Rectal smooth muscle tissue (tissue), 1 donor: Measurements from ENCODE around the gene PCNT.
"Not testable (repeated sequence)": the region's sequence is repeated elsewhere in the genome, so short reads cannot be mapped to it uniquely, and the experiment has no call there.

ENCODE experiments used
- H3K27ac ChIP-seq: one replicate; pipeline ENCODE4 v1.7.0; 2013; ENCODE audit warnings: low read depth, low read length, inconsistent platforms
- H3K27me3 ChIP-seq: one replicate; pipeline ENCODE4 v1.7.0; 2013; ENCODE audit warnings: low read length; ENCODE audit not compliant: control insufficient read depth, insufficient read depth
- H3K36me3 ChIP-seq: one replicate; pipeline ENCODE4 v1.7.0; 2013; ENCODE audit warnings: low read length; ENCODE audit not compliant: control insufficient read depth, insufficient read depth
- H3K4me1 ChIP-seq: one replicate; pipeline ENCODE4 v1.7.0; 2013; ENCODE audit warnings: low read length; ENCODE audit not compliant: control insufficient read depth, insufficient read depth
- H3K4me3 ChIP-seq: one replicate; pipeline ENCODE4 v1.7.0; 2013; ENCODE audit warnings: low read length
- H3K9ac ChIP-seq: one replicate; pipeline ENCODE4 v1.7.0; 2013; ENCODE audit warnings: low read length

PCNT gene

DNA sequence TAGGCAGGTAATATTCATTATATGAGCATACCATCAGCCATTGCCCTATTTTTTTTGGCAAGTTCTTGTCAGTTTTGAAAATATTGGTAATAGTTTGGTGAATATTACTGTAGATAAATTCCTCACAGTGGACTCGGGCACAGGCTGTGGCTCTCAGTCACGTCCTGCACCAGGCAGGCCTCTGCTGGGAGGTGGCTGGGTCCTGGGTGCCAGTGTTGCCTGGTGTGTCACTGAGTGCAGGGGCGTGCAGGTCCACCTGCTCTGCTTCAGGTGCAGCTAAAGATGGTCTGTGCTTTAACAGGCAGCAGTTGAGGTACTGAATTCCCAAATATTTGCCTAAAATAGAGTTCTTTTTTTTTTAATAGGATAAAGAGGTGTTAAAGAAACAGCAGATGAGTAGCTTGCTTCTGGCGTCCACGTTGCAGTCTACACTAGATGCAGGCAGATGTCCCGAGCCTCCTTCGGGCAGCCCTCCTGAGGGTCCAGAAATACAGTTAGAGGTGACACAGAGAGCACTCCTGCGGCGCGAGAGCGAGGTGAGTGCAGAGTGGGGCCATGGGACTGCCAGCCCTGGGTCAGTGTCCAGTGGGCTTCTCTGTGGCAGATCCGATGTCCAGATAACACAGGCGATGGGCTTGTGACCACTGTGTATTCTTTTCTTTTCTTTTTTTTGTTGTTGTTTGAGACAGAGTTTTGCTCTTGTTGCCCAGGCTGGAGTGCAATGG lies 77.4 kb downstream of the PCNT start:
- Histone ChIP-seq H3K36me3 (peaks cover 18% of the 10 kb centered on the region), H3K27ac (no peak overlapping the region)

DNA sequence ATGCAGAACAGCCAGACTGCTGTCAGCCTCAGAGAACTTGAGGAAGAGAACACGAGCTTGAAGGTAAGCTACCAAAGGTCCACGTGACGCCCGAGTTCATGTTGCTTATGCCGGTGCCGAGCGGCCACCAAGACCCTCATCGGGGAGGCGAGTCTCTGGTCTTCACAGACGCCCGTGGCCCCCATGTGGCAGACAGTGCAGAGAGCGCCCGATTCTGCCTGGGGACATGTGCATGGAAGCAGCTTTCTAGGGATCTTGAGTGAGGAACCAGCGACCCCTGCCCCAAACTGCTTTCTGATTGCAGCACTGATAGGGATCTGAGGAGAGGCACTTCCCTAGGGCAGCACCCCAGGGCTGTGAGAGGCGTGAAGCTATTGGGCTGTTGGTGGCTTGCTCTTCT lies 78.5 kb downstream of the PCNT start:
- Histone ChIP-seq H3K27ac (no peak overlapping the region), H3K9ac (no peak overlapping the region), H3K4me3 (no peak overlapping the region), H3K36me3 (peaks cover 15% of the 10 kb centered on the region), H3K4me1 (no peaks in the 10 kb centered on the region), H3K27me3 (no peaks in the 10 kb centered on the region)

More for the DNA sequence above, 77.4 kb downstream of the PCNT start:
- Histone ChIP-seq H3K9ac (no peak overlapping the region), H3K27me3 (no peaks in the 10 kb centered on the region), H3K4me3 (no peak overlapping the region), H3K4me1 (no peaks in the 10 kb centered on the region)

DNA sequence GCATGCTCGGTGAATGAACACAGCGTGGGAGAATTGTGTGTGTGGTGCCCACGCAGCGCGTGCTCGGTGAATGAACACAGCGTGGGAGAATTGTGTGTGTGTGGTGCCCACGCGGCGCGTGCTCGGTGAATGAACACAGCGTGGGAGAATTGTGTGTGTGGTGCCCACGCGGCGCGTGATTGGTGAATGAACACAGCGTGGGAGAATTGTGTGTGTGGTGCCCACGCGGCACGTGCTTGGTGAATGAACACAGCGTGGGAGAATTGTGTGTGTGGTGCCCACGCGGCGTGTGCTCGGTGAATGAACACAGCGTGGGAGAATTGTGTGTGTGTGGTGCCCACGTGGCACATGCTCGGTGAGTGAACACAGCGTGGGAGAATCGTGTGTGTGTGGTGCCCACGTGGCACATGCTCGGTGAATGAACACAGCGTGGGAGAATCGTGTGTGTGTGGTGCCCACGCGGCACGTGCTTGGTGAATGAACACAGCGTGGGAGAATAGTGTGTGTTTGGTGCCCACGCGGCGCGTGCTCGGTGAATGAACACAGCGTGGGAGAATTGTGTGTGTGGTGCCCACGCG lies 79.4 kb downstream of the PCNT start:
- not testable (repeated sequence) for H3K4me1 ChIP-seq, H3K4me3 ChIP-seq, H3K9ac ChIP-seq, H3K27me3 ChIP-seq, H3K27ac ChIP-seq
- H3K36me3 ChIP-seq = peaks cover 11% of the 10 kb centered on the region

DNA sequence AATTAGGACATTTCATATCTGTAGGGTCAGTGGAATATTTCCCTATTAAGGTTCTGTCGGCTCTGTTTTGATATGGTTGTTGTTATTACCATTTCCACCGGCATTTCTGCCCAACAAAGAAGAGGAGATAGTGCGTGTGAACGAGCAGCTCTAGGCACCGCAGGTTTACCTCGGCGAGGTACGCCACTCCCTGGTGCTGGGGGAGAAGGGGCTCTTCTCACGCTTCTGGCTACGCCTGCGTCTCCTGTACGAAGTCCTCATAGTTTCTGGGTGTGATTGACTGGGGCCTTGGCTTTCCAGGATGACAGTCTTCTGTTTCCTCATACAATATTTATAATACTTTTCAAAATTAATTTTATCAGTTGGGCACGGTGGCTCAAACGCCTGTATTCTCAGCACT lies 80.3 kb downstream of the PCNT start:
- Histone ChIP-seq H3K36me3 (peaks cover 9% of the 10 kb centered on the region), H3K4me1 (no peaks in the 10 kb centered on the region), H3K27me3 (no peaks in the 10 kb centered on the region), H3K4me3 (no peak overlapping the region), H3K9ac (no peak overlapping the region), H3K27ac (no peak overlapping the region)

DNA sequence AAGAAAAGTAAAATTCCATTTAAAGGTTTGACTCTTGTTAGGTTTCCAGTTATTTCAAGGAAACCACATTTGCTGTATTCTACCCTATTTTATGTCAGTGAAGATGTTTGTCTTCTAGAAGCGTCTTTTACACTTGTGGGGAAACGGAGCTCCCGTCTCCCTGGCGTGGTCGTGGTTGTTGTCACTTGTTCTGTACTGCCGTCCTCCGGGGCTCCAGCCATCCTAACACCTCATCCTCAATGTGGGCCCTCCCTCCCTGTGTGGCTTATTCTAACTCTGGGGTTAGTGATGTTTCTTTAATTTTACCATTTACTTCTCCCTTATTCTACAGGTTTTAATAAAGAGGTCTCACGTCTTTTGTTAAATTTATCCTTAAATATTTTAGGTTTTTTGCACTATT lies 82.0 kb downstream of the PCNT start:
- Histone ChIP-seq H3K4me1 (no peaks in the 10 kb centered on the region), H3K27ac (no peak overlapping the region), H3K27me3 (no peaks in the 10 kb centered on the region), H3K36me3 (peaks cover 12% of the 10 kb centered on the region), H3K9ac (no peak overlapping the region), H3K4me3 (no peak overlapping the region)

DNA sequence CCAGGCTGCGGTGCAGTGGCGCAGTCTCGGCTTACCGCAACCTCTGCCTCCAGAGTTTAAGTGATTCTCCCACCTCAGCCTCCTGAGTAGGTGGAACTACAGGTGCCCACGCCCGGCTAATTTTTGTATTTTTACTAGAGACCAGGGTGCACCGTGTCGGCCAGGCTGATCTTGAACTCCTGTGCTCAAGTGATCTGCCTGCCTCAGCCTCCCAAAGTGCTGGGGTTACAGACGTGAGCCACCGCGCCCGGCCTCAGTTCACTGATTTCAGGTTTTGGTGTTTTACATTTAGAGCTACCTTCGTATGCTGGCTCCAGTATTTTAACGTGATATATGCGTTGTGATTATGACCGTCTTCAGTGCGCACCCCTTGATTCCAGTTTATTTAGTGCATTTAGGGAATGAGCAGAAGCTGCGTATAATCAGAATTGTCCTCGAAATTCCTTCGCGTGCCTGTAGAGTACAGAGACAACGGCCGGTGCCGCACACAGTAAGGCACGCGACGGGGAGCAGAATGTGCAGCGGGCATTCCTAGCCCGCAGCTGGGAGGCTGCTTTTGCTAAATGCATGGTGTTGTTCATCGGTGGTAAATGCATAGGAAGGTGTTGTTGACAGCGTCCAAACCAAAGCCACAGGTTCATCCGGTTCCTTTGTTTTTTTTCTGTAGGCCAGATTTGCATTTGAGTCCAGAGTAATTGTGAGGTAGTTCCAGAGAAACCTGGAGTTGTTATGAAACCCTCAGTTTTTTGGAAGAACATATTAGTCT lies 85.9 kb downstream of the PCNT start:
- no peaks in the 10 kb centered on the region for H3K4me1 ChIP-seq
- H3K27ac ChIP-seq = no peak overlapping the region
- peaks cover 8% of the 10 kb centered on the region for H3K36me3 ChIP-seq
- H3K4me3 ChIP-seq = no peak overlapping the region
- no peak overlapping the region for H3K9ac ChIP-seq
- H3K27me3 ChIP-seq = no peaks in the 10 kb centered on the region

DNA sequence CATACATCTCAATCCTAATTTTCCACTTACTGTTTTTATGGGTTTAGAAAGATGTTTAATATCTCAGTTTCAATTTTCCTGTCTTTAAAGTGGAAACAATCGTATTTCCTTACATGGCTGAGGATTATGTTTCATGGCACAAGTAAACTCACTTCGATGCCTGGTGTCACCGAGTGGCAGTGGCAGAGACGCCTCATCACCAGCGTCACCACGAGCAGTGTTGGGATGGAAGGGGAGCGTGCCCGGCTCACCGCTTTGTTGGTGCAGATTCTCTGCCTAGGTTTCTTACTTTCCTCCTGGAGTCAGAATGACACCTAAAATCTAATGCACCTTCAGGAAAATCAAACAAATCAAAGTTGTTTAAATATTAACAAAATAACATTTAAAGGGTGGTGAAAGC lies 86.6 kb downstream of the PCNT start:
- Histone ChIP-seq H3K4me1 (no peaks in the 10 kb centered on the region), H3K9ac (no peak overlapping the region), H3K27ac (no peak overlapping the region), H3K36me3 (peaks cover 8% of the 10 kb centered on the region), H3K4me3 (no peak overlapping the region), H3K27me3 (no peaks in the 10 kb centered on the region)

DNA sequence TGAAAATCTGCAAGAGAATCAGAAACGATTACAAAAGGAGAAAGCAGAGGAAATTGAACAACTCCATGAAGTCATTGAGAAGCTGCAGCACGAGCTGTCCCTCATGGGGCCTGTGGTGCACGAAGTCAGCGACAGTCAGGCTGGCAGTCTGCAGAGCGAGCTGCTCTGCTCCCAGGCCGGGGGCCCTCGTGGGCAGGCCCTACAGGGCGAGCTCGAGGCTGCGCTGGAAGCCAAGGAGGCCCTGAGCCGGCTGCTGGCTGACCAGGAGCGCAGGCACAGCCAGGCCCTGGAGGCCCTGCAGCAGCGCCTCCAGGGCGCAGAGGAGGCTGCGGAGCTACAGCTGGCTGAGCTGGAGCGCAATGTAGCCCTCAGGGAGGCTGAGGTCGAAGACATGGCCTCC lies 87.3 kb downstream of the PCNT start:
- no peak overlapping the region for H3K27ac ChIP-seq
- H3K4me1 ChIP-seq = no peaks in the 10 kb centered on the region
- no peak overlapping the region for H3K9ac ChIP-seq
- no peaks in the 10 kb centered on the region for H3K27me3 ChIP-seq
- no peak overlapping the region for H3K4me3 ChIP-seq
- H3K36me3 ChIP-seq = peaks cover 12% of the 10 kb centered on the region

DNA sequence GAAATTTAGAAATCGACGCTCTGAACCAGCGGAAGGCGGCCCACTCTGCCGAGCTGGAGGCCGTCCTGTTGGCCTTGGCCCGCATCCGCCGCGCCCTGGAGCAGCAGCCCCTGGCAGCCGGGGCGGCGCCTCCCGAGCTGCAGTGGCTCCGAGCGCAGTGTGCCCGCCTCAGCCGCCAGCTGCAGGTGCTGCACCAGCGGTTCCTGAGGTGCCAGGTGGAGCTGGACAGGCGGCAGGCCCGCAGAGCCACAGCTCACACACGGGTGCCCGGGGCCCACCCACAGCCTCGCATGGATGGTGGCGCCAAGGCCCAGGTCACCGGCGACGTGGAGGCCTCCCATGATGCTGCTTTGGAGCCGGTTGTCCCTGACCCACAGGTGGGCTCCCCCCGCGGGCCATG lies 87.7 kb downstream of the PCNT start:
- Histone ChIP-seq H3K4me1 (no peaks in the 10 kb centered on the region), H3K9ac (no peak overlapping the region), H3K27ac (no peak overlapping the region), H3K4me3 (no peak overlapping the region), H3K27me3 (no peaks in the 10 kb centered on the region), H3K36me3 (peaks cover 17% of the 10 kb centered on the region)

DNA sequence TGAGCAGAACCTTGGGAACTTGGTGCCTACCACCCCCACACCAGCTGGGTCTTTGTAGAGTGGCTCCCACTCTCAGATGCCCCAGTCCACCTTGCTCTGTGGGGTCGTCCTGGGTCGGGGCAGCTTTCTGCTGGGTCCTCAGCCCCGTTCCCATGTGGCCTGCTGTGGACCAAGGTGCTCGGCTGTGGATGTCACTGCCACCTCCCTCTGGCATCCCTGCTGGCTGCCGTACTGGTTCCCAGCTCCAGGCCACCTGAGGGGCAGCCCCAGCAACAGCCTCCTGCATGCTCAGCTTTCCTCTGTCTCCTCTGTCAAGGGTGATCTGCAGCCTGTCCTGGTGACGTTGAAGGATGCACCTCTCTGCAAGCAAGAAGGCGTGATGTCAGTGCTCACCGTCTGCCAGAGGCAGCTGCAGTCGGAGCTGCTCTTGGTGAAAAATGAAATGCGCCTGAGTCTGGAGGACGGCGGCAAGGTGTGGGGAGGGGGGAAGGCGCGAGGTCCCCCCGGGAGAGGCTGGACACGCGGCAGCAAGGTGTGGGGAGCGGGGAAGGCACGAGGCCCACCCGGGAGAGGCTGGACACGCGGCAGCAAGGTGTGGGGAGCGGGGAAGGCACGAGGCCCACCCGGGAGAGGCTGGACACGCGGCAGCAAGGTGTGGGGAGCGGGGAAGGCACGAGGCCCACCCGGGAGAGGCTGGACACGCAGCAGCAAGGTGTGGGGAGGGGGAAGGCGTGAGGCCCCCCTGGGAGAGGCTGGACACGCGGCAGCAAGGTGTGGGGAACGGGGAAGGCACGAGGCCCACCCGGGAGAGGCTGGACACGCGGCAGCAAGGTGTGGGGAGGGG lies 88.8 kb downstream of the PCNT start:
- Histone ChIP-seq H3K27ac (no peak overlapping the region), H3K27me3 (no peaks in the 10 kb centered on the region), H3K4me3 (no peak overlapping the region), H3K36me3 (peaks cover 17% of the 10 kb centered on the region), H3K9ac (no peak overlapping the region), H3K4me1 (no peaks in the 10 kb centered on the region)

DNA sequence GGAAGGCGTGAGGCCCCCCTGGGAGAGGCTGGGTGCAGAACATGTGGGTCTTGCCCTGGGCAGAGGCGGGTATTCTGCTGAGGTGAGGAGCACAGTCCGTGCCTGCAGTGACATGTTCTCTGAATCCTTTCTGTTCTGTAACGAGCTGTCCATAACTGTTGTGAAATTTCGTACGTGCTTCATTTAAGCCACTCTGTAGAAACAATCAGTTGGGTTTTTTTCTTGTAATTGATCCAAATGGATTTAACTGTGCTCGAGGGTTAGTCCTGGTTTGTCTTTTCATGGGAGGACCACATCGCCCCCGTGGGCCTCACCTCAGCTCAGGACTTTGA lies 89.4 kb downstream of the PCNT start:
- H3K27ac ChIP-seq = no peak overlapping the region

DNA sequence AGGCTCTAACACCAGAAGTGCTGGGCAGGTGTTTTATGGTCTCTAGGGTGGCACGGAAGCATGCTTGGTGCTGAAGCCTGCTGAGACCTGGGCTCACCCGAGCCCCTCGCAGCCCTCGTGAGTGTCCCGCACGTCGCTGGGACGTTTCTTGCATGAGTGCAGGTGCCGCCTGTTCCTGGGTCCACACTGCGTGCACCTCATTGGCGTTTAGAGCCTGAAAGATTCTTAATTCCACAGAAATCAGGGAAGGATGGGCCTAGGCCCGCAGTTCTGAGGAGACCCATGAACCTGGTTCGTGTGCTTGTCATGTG lies 91.0 kb downstream of the PCNT start:
- H3K27me3 ChIP-seq = no peaks in the 10 kb centered on the region
- peaks cover 19% of the 10 kb centered on the region for H3K36me3 ChIP-seq
- no peaks in the 10 kb centered on the region for H3K4me1 ChIP-seq
- no peak overlapping the region for H3K27ac ChIP-seq
- H3K4me3 ChIP-seq = no peak overlapping the region
- H3K9ac ChIP-seq = no peak overlapping the region

More for the DNA sequence above, 89.4 kb downstream of the PCNT start:
- H3K4me1 ChIP-seq = no peaks in the 10 kb centered on the region
- no peaks in the 10 kb centered on the region for H3K27me3 ChIP-seq
- peaks cover 17% of the 10 kb centered on the region for H3K36me3 ChIP-seq
- H3K9ac ChIP-seq = no peak overlapping the region
- no peak overlapping the region for H3K4me3 ChIP-seq
